GM19238 (cell line): ENCODE results near the gene SMR3A.

ENCODE experiments used
- DNase-seq: peaks from one replicate; pipeline ENCODE4 v3.0.0; 2011; ENCODE audit warnings: low spot score; ENCODE audit not compliant: insufficient read length

SMR3A gene

GRCh38 chr4:70360460-70360859 is at the start of gene SMR3A:
SMR3A (plus strand) TSS chr4:70360760; CDS start chr4:70362116, 1,356 bp downstream.
- DNase-seq, result no peak

- no peak for DNase-seq
These were observed 46.8 kb upstream of the SMR3A start for GRCh38 chr4:70313736-70314135.

- no peak for DNase-seq
These were observed 44.6 kb upstream of the SMR3A start for GRCh38 chr4:70315928-70316327.

- DNase-seq, result no peak
These were observed 34.5 kb upstream of the SMR3A start for GRCh38 chr4:70326052-70326451.

GRCh38 chr4:70334681-70335080 is 25.9 kb upstream of the SMR3A start, which contains the start of gene CABS1:
CABS1 (plus strand) TSS chr4:70334981; CDS start chr4:70335040, 59 bp downstream.
- no peak for DNase-seq

GRCh38 chr4:70336043-70336442 is 24.5 kb upstream of the SMR3A start:
- DNase-seq, result no peak

- DNase-seq, result no peak
These were observed 22.6 kb upstream of the SMR3A start for GRCh38 chr4:70337886-70338420.

GRCh38 chr4:70356185-70356584 is 4.4 kb upstream of the SMR3A start:
- no peak for DNase-seq

GRCh38 chr4:70359115-70359661 is 1.4 kb upstream of the SMR3A start:
- no peak for DNase-seq

- no peak for DNase-seq
These were observed 3.4 kb downstream of the SMR3A start for GRCh38 chr4:70364002-70364401.

GRCh38 chr4:70365479-70365878 is 4.9 kb downstream of the SMR3A start:
- no peak for DNase-seq

- no peak for DNase-seq
These were observed 7.3 kb downstream of the SMR3A start for GRCh38 chr4:70367813-70368212.

GRCh38 chr4:70371987-70372386 is 11.4 kb downstream of the SMR3A start:
- no peak for DNase-seq

GRCh38 chr4:70372760-70373159 is 12.2 kb downstream of the SMR3A start:
- DNase-seq, result no peak

GRCh38 chr4:70380578-70380977 is 20.0 kb downstream of the SMR3A start:
- no peak for DNase-seq

- DNase-seq, result no peak
These were observed 22.2 kb downstream of the SMR3A start, which contains the start of gene SMR3B for GRCh38 chr4:70382691-70383181. SMR3B (plus strand) TSS chr4:70383131; CDS start chr4:70384511, 1,380 bp downstream.

- no peak for DNase-seq
These were observed 31.7 kb downstream of the SMR3A start for GRCh38 chr4:70392057-70392776.

GRCh38 chr4:70397580-70397979 is 37.0 kb downstream of the SMR3A start, which contains the start of gene OPRPN:
OPRPN (plus strand) TSS chr4:70397940; CDS start chr4:70399286, 1,346 bp downstream.
- DNase-seq, result no peak

- no peak for DNase-seq
These were observed 38.8 kb downstream of the SMR3A start for GRCh38 chr4:70399319-70399718.

- DNase-seq, result no peak
These were observed 42.2 kb downstream of the SMR3A start for GRCh38 chr4:70402762-70403161.

- DNase-seq, result no peak
These were observed 45.2 kb downstream of the SMR3A start for GRCh38 chr4:70405765-70406164.
